ENCODE data around the gene MPZL3.

The MPZL3 gene

DNA sequence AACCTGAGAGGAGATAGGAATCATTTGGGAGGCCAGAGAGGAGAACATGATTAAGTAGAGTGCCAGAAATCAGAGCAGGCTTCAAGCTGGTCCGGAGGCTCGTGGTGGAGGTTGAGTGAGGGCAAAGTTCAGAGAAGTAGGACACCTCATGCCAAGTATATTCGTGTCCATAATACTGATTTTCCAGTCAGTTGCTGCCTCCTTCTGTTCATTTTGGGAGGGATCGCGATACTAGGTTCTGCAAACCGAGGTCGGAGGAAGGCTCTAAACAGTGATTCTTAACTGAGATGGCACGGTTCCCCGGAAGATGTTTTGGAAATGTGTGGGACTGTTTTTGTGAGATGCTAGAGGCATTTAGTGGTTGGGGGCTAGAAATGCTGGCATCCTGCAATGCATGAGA is 38.8 kb upstream of the MPZL3 start:
- DNase-seq (ENCODE audit: low spot score): no peak
- H3K4me3 ChIP-seq: no peak overlapping the region
- TF ChIP-seq CTCF (IDR thresholded peaks at IDR 0.05): no peak
- no peak overlapping the region for H3K27ac ChIP-seq

DNA sequence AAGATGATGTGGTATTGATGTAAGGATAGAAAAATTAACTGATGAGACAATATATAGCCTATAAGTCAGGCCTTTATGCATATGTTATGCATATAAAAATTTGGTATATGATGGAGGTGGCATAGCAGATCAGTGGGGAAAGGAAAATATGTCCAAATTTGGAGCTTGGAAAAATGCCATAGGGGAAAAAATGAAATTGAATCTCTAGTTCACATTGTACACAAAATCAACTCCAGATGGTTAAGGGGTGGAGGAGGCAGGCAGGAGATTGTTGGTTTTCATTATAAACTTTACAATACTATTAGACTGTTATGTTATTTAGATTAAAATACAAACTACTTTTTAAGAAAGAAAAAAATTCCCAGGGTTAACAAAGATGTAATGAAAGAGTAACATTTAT is 37.2 kb upstream of the MPZL3 start:
- no peak overlapping the region for H3K4me3 ChIP-seq
- no peak for DNase-seq (ENCODE audit: low spot score)
- no peak overlapping the region for H3K27ac ChIP-seq
- TF ChIP-seq CTCF (IDR thresholded peaks at IDR 0.05): no peak

- no peak overlapping the region for H3K27ac ChIP-seq
- H3K4me3 ChIP-seq: no peak overlapping the region
- DNase-seq (ENCODE audit: low spot score): no peak
Observed at GRCh38 chr11:118287006-118287405, 34.8 kb upstream of the MPZL3 start.

DNA sequence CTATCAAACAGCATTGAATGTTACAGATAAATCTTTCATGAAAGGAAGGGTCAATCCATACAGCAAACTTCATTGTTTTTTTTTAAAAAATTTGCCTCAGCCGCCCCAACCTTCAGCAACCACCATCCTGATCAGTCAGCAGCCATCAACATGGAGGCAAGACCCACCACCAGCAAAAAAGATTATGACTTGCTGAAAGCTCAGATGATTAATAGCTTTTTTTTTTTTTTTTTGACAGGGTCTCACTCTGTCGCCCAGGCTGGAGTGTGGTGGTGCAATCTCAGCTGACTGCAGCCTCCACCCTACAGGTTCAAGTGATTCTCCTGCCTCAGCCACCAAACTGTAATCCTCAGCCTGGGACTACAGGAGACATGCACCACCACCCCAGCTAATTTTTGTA is 34.4 kb upstream of the MPZL3 start:
- TF ChIP-seq CTCF (IDR thresholded peaks at IDR 0.05): no peak
- no peak for DNase-seq (ENCODE audit: low spot score)

More at GRCh38 chr11:118287006-118287405, 34.8 kb upstream of the MPZL3 start:
- no peak for TF ChIP-seq CTCF (IDR thresholded peaks at IDR 0.05)

DNA sequence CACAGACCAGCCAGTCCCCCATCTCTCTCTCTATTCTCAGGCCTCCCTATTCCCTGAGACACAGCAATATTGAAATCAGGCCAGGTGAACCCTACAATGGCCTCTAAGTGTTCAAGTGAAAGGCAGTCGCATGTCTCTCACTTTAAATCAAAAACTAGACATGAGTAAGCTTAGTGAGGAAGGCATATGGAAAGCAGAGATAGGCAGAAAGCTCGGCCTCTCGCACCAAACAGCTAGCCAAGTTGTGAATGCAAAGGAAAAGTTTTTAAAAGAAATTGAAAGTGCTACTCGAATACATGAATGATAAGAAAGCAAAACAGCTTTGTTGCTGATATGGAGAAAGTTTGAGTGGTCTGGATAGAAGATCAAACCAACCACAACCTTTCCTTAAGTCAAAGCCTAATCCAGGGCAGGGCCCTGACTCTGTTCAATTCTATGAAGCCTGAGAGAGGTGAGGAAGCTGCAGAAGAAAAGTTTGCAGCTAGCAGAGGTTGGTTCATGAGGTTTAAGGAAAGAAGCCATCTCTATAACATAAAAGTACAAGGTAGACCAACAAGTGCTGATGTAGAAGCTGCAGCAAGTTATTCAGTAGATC is 31.7 kb upstream of the MPZL3 start:
- Histone ChIP-seq H3K27ac (no peak overlapping the region), H3K4me3 (no peak overlapping the region)
- no peak for TF ChIP-seq CTCF (IDR thresholded peaks at IDR 0.05)
- DNase-seq (ENCODE audit: low spot score): no peak

More for the DNA sequence above, 34.4 kb upstream of the MPZL3 start:
- Histone ChIP-seq H3K4me3 (no peak overlapping the region), H3K27ac (no peak overlapping the region)

DNA sequence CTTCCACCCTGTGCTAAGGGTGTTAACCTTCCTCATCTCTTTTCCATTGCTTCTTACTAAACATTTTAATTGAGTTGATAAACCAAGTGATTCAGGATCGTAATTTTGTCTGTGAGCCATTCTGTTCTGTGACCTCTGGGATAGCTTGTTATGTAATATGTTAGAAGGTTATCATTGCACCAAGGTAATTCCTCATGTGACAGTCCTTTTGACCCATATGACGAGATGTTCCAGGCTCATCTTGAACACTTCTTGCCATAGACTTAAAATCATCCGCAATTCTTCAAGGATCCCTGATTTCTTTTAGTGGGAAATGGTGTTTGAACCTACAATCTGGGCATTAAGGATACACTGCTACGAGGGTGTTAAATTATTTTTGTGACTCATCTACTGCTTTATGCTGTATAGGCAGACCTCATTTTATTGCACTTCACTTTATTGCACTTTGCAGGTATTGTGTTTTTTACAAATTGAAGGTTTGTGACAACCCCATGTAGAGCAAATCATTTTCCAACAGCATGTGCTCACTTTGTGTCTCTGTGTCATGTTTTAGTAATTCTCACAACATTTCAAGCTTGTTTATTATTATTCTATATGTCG is 31.0 kb upstream of the MPZL3 start:
- Histone ChIP-seq H3K27ac (no peak overlapping the region), H3K4me3 (no peak overlapping the region)
- no peak for DNase-seq (ENCODE audit: low spot score)
- TF ChIP-seq CTCF (IDR thresholded peaks at IDR 0.05): no peak

GRCh38 chr11:118282606-118283005 is 30.4 kb upstream of the MPZL3 start:
- no peak overlapping the region for H3K27ac ChIP-seq
- TF ChIP-seq CTCF (IDR thresholded peaks at IDR 0.05): no peak
- no peak for DNase-seq (ENCODE audit: low spot score)
- H3K4me3 ChIP-seq: no peak overlapping the region
